ENCODE results near the gene LARGE1.

- no peak for TF ChIP-seq GABPA (IDR thresholded peaks at IDR 0.05; ENCODE audit: low read depth)
- no peak for TF ChIP-seq CTCF (IDR thresholded peaks at IDR 0.05; ENCODE audit: insufficient read depth, low read length)
- no peak for TF ChIP-seq POLR2AphosphoS5 (IDR thresholded peaks at IDR 0.05; ENCODE audit: low read depth)
- TF ChIP-seq SPI1 (IDR thresholded peaks at IDR 0.05; ENCODE audit: borderline replicate concordance, low read depth): no peak
- no peak for TF ChIP-seq REST (IDR thresholded peaks at IDR 0.05; ENCODE audit: insufficient replicate concordance, low read depth)
Measured at GRCh38 chr22:33451866-33452469, 468.3 kb downstream of the LARGE1 start.
